ENCODE data around the gene LEF1.

GRCh38 chr4:108109111-108109510 lies 59.6 kb downstream of the LEF1 start:
- TF ChIP-seq CTCF (IDR thresholded peaks at IDR 0.05), result no peak
- no peak for TF ChIP-seq EZH2phosphoT487 (IDR thresholded peaks at IDR 0.05)
- TF ChIP-seq EZH2 (IDR thresholded peaks at IDR 0.05), result no peak

All from neural progenitor cell (in vitro differentiated cells).